Raji (cell line): ENCODE results near the gene KLHL29.

Experiments used
- POLR2A ChIP-seq: IDR thresholded peaks from 2 replicates; pipeline ENCODE4 v1.6.1; 2011; ENCODE audit warnings: low read depth, low read length, control low read depth; ENCODE audit not compliant: insufficient read depth

KLHL29 gene

DNA sequence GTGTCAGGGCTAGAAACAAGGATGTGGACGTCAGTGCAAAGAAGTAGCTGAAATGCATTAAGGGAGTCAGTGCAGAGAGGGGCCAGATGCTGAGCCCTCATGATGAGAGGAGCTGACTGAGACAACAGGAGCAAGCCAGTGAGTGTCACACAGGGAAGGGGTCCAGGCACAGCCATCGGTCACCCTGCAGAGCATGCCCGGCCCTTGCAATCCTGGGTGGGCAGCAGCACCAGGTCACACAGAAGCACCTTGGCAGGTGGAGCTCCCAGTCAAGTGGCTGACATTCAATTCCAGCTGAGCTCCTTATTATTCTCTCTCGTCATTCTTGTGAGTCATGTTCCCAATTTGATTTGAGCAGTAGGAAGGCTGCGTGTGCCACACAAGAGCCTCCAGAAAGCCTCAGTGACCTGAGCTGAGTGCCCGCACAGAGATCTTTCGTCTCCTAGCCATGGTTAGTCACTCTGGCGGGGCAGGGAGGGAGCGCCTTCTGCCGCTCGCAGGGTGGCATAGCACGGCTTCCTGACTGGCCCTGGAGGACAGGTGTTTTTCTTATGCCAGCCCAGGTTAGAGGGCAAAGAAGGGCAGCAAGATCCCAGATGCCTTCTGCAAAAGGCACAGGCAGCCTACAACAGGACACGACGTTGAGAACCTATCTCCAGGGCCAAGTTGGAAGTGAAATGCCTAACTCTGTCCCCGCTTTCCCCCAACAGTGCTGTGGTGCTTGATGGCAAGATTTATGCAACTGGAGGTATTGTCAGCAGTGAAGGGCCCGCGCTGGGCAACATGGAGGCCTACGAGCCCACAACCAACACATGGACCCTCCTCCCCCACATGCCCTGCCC lies 321.0 kb downstream of the KLHL29 start:
- TF ChIP-seq POLR2A, result no peak

DNA sequence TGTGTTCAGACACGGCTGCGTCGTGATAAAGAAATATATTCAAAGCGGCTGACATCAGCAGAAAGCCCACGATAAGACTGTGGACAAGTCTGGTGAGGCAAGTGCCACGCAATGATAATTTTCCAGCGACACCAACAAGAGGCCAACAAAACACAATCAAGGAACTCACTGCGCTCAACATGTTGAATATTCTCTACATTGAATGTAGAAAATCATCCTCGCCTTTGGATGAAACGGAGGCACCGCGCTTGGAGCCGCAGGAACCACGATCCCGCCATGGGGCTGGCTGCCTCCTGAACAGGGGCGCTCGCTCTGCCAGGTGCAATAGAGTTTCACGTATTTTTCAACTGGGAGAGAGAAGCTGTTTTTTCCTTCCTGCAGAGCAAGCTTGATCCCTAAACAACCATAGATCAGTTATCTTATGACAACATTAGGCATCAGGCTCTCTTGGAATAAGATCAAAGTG lies 321.7 kb downstream of the KLHL29 start:
- no peak for TF ChIP-seq POLR2A

GRCh38 chr2:23707096-23707495 lies 322.1 kb downstream of the KLHL29 start:
- TF ChIP-seq POLR2A, result no peak

DNA sequence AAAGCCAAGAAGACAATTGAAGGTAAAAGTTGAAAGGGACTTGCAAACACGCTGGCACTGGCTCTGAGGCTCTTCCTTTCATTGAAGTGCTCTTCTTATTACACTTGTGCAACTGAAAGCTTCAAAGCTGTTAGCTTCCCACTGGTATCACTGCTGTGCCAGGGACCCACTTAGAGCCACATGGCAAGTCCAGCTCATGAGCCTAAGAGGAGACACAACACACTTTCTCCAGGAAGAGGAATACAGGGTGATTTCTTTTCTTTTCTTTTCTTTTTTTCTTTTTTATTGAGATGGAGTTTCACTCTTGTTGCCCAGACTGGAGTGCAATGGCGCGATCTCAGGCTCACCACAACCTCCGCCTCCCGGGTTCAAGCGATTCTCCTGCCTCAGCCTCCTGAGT lies 323.8 kb downstream of the KLHL29 start:
- no peak for TF ChIP-seq POLR2A

DNA sequence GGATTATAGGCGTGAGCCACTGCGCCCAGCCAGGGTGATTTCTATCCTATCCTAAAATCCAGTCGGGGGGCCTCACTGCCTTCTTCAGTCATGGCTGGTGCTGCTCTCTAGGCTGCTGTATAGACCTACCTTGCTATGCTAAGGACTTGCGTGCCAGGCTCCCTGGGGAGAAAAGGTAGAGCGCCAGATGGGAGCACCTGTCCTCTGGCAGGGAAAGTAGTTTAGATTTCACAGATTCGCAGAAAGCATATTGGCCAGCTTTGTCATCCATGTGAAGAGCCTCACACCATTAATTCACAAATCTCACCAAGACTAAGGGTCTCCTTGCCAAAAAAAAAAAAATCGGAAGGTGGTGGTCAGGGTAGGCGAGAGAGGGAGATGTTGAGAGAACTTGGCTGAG lies 324.3 kb downstream of the KLHL29 start:
- no peak for TF ChIP-seq POLR2A

DNA sequence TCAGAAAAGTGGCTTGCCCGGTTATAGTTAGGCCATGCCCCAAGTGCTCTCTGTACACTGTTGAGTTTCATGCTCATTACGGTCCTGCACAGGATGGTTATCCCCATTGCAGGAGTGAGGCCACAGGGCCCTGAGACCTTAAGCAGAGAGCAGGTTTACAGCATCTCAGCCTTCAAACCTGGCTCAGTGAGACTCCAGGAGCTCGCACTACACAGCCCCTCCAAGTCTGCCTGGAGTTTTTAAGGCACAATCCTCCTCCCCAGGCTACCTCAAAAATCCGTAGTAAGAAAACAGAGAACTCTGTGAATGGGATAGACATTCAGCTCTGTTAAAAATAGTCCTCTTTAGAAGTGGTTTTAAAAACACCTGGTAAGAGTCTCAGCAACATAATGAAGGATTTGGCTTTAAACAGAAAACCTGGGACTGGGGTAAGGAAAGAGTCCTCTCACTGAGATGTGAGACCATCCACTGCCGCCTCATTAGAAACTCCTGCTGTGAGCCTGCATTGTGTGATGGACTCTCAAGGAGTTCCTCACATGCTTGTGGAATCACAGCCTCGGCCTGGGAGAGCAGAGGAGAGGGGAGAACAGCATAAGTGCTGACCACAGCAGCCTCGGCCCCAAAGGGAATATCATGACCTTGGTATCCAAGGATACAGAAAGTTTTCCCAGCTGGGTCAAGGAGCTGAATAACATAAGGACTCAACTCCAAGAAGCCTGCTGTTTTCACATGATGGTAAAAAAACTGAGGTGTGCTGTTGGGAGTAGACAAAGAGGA lies 327.2 kb downstream of the KLHL29 start:
- TF ChIP-seq POLR2A, result no peak

- TF ChIP-seq POLR2A, result no peak
These were observed 327.8 kb downstream of the KLHL29 start for GRCh38 chr2:23712756-23713151.

- TF ChIP-seq POLR2A, result no peak
These were observed 328.4 kb downstream of the KLHL29 start for GRCh38 chr2:23713351-23713750.

DNA sequence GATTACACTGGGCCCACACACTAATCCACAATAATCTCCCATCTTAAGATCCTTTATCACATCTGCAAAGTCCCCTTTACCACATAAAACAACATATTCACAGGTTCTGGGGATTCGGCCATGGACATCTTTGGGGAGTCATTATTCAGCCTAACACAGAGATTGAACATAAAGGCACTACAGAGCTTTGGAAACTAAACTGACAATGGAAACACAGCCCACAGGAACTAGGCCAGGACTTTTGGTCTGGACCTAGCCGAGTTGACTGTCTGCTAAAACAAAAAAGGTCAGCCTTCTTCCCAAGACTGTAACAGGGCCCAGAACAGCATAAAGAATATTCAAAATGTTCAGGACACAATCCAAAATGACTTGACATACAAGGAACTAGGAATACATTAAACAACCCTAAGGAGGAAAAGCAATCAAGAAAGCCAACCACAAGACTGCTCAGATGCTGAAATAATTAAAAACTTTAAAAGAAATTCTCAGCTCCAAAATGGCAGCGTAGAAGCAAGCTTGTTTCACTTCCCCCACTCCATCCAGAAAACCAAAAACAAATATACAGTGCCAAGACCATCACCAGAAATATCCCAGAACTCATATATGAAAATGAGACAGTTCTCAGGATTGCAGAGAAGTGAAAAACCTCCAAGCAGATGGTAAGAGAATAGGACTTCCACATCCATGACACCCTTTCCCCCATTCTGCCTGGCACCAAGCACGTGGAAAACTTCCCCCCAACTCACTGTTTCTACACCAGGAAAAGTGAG lies 334.1 kb downstream of the KLHL29 start:
- TF ChIP-seq POLR2A, result no peak

DNA sequence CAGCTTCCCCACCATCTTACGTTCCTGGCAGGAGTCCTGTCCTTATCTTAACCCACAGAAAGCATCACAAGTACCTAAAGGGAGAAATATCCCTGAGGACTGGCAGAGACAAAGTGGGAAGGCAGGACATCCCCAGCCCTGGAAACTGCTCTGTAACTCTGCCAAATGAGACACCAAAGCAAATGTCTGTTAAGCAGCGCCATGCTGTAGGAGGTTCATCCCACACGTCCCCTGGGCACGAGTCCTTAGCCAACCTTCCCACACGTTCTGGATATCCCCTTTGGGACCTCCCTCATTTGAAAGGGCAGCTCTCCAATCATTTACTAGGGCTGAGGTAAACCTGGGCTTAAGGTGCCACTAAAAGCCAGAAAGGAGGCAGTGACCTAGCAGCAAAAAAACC lies 334.7 kb downstream of the KLHL29 start:
- no peak for TF ChIP-seq POLR2A

- TF ChIP-seq POLR2A, result no peak
These were observed 335.9 kb downstream of the KLHL29 start for GRCh38 chr2:23720705-23721453.

GRCh38 chr2:23721454-23721826 lies 336.5 kb downstream of the KLHL29 start:
- no peak for TF ChIP-seq POLR2A

DNA sequence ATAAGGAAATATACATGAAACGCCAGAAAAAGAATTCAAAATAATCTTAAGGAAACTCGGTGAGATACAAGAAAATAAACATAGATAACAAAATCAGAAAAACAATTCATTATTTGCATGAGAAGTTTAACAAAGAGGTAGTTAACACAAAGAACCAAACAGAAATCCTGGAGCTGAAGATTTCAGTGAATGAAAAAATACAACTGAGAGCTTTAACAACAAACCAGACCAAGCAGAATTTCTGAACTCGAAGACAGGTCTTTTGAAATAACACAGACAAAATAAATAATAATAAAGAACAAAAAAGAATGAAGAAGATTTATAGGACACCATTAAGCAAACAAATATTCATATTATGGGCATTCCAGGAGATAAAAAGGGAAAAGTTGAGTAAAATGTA lies 337.3 kb downstream of the KLHL29 start:
- no peak for TF ChIP-seq POLR2A

GRCh38 chr2:23734416-23734815 lies 349.4 kb downstream of the KLHL29 start:
- no peak for TF ChIP-seq POLR2A
